Ishikawa (cell line): ENCODE results near the gene SCAMP3.

Experiments
- CEBPB ChIP-seq: IDR thresholded peaks from 2 replicates; pipeline ENCODE4 v1.6.1; 2012
- CREB1 ChIP-seq: IDR thresholded peaks from 2 replicates; pipeline ENCODE4 v1.6.1; 2012; ENCODE audit warnings: low read depth
- EGR1 ChIP-seq: IDR thresholded peaks from 2 replicates; pipeline ENCODE4 v1.6.1; 2012
- EP300 ChIP-seq: IDR thresholded peaks from 2 replicates; pipeline ENCODE4 v1.6.1; 2012; ENCODE audit warnings: borderline replicate concordance
- FOXM1 ChIP-seq: IDR thresholded peaks from 2 replicates; pipeline ENCODE4 v1.6.1; 2012; ENCODE audit warnings: low read depth, borderline replicate concordance
- NFIC ChIP-seq: IDR thresholded peaks from 2 replicates; pipeline ENCODE4 v1.6.1; 2012
- RAD21 ChIP-seq: IDR thresholded peaks from 2 replicates; pipeline ENCODE4 v1.6.1; 2012; ENCODE audit warnings: low read depth
- TAF1 ChIP-seq: IDR thresholded peaks from 2 replicates; pipeline ENCODE4 v1.6.1; 2012; ENCODE audit warnings: low read depth, mild to moderate bottlenecking
- TCF12 ChIP-seq: IDR thresholded peaks from 2 replicates; pipeline ENCODE4 v1.6.1; 2012; ENCODE audit warnings: low read depth
- TEAD4 ChIP-seq: IDR thresholded peaks from 2 replicates; pipeline ENCODE4 v1.6.1; 2012
- YY1 ChIP-seq: IDR thresholded peaks from 2 replicates; pipeline ENCODE4 v1.6.1; 2012; ENCODE audit warnings: low read depth
- ZBTB7A ChIP-seq: IDR thresholded peaks from 2 replicates; pipeline ENCODE4 v1.6.1; 2012; ENCODE audit warnings: low read depth
- TF ChIP-seq, protein P1 (sequence below): IDR thresholded peaks from 2 replicates; pipeline ENCODE4 v1.6.1; 2012
- TF ChIP-seq, protein P2 (sequence below): IDR thresholded peaks from 2 replicates; pipeline ENCODE4 v1.6.1; 2012
- TF ChIP-seq, protein P3 (sequence below): IDR thresholded peaks from 2 replicates; pipeline ENCODE4 v1.6.1; 2012; ENCODE audit warnings: low read depth, mild to moderate bottlenecking

Gene SCAMP3

DNA sequence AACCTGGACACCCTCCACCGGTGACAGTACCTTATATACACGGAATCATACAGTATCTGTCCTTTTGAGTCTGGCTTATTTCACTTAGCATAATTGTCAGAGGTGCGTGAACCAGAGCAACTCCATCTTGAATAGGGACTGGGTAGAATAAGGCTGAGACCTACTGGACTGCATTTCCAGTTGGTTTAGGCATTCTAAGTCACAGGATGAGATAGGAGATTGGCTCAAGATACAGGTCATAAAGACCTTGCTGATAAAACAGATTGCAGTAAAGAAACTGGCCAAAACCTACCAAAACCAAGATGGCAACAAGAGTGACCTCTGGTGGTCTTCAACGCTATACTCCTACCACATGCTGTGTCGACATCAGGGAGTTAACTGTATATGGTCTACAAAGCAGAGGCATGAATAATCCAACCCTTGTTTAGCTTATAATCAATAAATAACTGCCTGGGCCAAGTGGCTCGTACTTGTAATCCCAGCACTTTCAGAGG lies 45.1 kb upstream of the SCAMP3 start:
- peak; percentile 24; the same call in 1 of the 2 replicates for TF ChIP-seq RAD21
- TF ChIP-seq, protein P1, sequence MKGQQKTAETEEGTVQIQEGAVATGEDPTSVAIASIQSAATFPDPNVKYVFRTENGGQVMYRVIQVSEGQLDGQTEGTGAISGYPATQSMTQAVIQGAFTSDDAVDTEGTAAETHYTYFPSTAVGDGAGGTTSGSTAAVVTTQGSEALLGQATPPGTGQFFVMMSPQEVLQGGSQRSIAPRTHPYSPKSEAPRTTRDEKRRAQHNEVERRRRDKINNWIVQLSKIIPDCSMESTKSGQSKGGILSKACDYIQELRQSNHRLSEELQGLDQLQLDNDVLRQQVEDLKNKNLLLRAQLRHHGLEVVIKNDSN = no peak

DNA sequence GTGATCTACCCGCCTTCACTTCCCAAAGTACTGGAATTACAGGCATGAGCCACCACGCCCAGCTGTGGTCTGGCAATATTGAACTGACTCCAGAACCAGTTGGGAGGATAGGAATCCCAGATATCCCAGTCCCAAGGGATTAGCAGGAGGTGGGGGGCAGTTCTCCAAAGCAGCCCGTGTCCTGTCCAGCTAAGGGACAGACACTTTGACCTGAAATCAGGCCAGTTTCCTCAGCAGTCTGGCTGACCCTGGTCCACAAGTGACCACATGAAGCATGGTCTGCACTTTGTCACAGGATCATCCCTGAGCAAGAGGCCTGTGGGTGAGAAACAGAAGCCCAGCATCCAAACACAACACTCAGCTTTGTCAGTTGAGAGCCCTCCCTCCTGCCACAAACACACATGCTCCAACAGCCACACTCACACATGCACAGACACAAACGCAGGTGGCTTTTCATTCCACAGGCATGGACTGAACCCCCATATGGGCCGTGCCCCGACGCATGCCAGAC lies 43.8 kb upstream of the SCAMP3 start:
- TF ChIP-seq, protein P2, sequence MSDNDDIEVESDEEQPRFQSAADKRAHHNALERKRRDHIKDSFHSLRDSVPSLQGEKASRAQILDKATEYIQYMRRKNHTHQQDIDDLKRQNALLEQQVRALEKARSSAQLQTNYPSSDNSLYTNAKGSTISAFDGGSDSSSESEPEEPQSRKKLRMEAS = no peak
- no peak for TF ChIP-seq NFIC
- TF ChIP-seq, protein P3, sequence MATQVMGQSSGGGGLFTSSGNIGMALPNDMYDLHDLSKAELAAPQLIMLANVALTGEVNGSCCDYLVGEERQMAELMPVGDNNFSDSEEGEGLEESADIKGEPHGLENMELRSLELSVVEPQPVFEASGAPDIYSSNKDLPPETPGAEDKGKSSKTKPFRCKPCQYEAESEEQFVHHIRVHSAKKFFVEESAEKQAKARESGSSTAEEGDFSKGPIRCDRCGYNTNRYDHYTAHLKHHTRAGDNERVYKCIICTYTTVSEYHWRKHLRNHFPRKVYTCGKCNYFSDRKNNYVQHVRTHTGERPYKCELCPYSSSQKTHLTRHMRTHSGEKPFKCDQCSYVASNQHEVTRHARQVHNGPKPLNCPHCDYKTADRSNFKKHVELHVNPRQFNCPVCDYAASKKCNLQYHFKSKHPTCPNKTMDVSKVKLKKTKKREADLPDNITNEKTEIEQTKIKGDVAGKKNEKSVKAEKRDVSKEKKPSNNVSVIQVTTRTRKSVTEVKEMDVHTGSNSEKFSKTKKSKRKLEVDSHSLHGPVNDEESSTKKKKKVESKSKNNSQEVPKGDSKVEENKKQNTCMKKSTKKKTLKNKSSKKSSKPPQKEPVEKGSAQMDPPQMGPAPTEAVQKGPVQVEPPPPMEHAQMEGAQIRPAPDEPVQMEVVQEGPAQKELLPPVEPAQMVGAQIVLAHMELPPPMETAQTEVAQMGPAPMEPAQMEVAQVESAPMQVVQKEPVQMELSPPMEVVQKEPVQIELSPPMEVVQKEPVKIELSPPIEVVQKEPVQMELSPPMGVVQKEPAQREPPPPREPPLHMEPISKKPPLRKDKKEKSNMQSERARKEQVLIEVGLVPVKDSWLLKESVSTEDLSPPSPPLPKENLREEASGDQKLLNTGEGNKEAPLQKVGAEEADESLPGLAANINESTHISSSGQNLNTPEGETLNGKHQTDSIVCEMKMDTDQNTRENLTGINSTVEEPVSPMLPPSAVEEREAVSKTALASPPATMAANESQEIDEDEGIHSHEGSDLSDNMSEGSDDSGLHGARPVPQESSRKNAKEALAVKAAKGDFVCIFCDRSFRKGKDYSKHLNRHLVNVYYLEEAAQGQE = no peak
- no peak for TF ChIP-seq EP300
- TF ChIP-seq RAD21 = no peak
- TF ChIP-seq CEBPB = no peak
- TF ChIP-seq TAF1 = no peak
- no peak for TF ChIP-seq ZBTB7A
- TF ChIP-seq CREB1 = no peak
- TF ChIP-seq YY1 = no peak
- no peak for TF ChIP-seq TEAD4
- TF ChIP-seq FOXM1 = no peak
- TF ChIP-seq EGR1 = no peak
- no peak for TF ChIP-seq TCF12
- TF ChIP-seq, protein P1 = no peak

DNA sequence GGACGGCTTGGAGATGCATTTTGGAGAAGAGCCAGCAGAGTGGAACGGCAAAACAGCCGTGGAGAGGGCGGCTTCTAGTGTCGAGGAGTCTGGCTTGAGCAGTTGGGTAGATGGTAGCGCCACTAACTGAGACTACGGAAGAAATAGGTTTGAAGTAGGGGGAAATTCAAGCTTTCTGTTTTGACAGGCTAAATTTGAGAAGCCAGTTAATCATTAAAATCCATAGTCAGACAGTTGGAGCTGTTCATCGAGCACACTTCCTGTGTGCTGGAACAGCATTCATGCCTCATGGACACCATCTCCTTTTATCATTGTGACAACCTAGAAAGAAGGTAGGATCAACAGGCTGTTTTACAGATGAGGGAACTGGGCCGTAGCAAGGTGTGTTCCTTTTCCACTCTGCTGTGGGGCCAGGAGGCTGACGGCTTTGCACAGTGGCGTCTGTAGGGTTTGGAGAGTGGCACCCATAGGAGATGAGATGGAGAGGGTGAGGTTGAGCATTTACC lies 42.5 kb upstream of the SCAMP3 start:
- TF ChIP-seq, protein P2 = no peak
- no peak for TF ChIP-seq RAD21
- TF ChIP-seq CREB1 = no peak
- no peak for TF ChIP-seq ZBTB7A
- no peak for TF ChIP-seq TEAD4
- no peak for TF ChIP-seq TAF1
- TF ChIP-seq CEBPB = no peak
- TF ChIP-seq EP300 = no peak
- TF ChIP-seq TCF12 = no peak

DNA sequence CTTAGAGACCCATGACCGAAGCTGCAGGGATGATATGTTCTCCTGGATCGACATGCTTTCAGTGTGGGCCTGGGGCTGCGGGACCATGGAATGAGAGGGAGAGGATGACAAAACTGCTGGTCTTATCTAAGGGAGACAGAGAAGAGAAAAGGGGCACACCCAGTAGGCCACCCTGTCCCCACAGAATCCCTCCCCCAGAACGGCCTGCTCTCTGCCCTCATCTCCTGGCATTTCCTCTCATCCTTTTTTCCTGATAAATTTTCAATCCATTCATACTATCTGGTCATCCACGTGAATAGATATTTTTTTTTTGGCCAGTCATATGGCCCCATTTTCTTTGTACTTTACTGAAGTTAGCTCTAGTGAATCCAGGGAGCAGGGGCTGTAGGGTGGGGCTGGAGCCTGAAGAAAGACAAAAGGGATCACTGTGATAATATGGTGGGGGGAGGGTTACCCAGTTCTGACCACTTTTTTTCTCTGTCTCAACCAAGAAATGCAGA lies 39.2 kb upstream of the SCAMP3 start, which contains the start of gene PKLR:
PKLR (minus strand) TSS at position 97 of the 500 bp plus-strand sequence; CDS start at position 54, 43 bp downstream.
- TF ChIP-seq NFIC (no peak), RAD21 (no peak), EGR1 (no peak), FOXM1 (no peak), TCF12 (no peak), ZBTB7A (no peak), TAF1 (no peak), CREB1 (no peak)
- TF ChIP-seq, protein P3 = no peak
- TF ChIP-seq, protein P1 = no peak
- TF ChIP-seq, protein P2 = no peak

DNA sequence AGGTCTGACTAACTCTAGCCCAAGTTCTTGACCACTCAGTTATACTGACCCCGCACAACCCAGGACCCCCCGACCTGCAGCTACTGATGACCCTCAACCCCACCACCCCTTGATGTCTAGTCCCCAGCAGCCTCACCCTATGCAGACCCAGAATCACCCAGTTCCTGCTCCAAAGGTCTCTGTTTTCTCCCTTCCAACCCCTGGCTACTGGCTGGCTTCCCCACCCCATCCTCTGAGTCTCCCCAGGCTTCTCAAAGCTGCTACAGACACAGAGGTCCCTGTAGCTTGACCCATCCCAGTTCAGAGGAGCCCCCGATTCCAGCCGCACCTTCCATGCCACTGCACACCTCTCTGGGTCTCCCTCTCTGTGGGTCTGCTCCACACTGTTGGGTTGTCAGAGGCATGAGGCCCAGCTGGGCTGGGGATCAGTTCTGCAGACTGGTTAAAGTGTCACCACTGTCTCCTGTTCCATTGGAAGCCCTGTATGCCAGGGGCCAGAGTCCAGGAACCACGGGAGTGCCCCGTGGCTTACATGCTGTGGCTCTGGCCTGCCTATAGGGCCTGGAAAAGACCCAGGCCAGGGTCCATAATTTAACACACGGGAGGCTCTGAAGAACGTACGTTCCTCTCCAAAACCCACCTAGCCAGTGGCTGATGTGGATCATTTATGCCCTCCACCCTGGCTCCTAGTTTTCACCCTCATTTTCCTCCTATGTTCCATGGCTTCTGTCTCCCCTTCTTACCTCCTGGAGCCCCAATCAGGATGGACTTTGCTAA lies 38.6 kb upstream of the SCAMP3 start:
- TF ChIP-seq, protein P3 = no peak
- TF ChIP-seq ZBTB7A (no peak), TCF12 (no peak), RAD21 (no peak), YY1 (no peak), FOXM1 (no peak), TAF1 (no peak), NFIC (no peak), EGR1 (no peak), EP300 (no peak)
